Measurements from ENCODE around the gene DPF1. TPM values are rescaled to one million over a fixed set of nuclear protein-coding genes. Genes with fewer than 3 reads are reported as not detected.
A peak's percentile ranks its signal among the peaks of the same experiment; 100 is the strongest.

Gene DPF1
- total RNA-seq, 1 donor from 2014 or later: 6.0 TPM

DNA sequence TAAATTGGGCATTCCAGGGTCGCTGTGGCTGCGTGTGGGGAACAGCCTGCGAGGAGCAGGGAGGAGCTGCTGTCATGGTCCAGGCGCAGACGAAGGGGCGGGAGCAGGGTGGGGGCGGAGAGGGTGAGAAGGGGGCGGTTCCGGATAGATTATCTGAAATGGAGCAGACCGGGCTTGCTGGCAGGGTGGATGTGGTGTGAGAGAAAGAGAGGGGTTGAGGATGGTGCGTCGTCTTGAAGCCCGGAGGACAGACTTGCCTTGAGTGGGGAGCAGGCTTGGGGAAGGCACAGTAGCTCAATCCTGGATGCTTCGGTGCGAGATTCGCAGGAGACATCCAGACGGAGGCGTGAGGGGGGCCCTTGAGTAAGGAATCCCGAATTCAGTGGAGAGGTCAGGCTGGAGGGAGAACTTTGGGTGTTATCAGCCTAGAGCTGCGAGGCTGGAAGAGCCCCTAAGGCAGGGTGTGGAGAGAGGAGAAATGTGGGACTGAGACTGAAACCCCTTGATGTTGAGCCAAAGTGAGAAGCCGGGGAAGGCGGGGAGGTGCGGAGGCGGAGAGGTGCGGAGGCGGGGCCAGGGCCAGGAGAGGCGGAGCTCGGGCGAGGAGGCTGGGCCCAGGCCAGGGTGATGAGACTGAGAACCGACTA, 40.6 kb downstream of the DPF1 start:
- Mint-ChIP-seq H3K27ac (ENCODE audit: unreplicated experiment) (no peak overlapping the region), H3K9me3 (ENCODE audit: unreplicated experiment) (peaks cover 4% of the 10 kb centered on the region), H3K4me1 (ENCODE audit: unreplicated experiment) (peaks cover 4% of the 10 kb centered on the region), H3K36me3 (ENCODE audit: low read depth, unreplicated experiment) (peaks cover 21% of the 10 kb centered on the region), H3K4me3 (ENCODE audit: unreplicated experiment) (peak overlapping the region; percentile 81), H3K27me3 (ENCODE audit: unreplicated experiment) (peaks cover 3% of the 10 kb centered on the region)
- DNase-seq (ENCODE audit: low spot score): peak; percentile 46
- TF ChIP-seq CTCF (IDR thresholded peaks at IDR 0.05; ENCODE audit: unreplicated experiment): no peak

DNA sequence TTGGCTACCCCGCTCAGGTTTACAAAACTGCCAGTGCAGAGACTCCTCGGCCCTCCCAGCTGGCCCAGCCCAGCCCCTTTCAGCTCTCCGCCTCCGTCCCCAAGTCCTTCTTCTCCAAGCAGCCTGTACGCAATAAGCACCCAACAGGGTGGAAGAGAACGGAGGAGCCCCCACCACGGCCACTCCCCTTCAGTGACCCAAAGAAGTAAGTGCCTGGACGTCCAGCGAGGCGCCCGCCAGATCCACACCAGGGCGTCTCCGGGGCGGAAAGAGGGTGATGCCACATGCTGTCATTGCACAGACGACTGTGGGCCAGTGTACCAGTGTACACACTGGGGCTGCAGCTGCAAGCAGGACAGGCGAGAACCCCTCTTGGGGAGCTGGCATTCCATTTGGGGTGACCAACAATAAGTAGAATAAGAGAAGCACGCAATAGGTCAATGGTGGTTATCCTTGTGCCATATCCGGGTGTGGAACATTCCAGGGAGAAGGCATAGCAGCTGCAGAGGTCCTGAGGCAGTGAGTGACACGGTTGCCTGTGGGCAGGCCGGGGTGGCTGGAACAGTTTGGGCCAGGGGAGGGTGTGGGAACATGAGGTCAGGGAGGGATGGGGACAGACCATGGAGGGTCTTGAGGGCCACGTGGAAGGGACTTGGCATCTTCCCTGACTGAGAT, 41.3 kb downstream of the DPF1 start:
- no peak overlapping the region for H3K27ac Mint-ChIP-seq (ENCODE audit: unreplicated experiment)
- peaks cover 21% of the 10 kb centered on the region for H3K36me3 Mint-ChIP-seq (ENCODE audit: low read depth, unreplicated experiment)
- no peak for DNase-seq (ENCODE audit: low spot score)
- peak overlapping the region; percentile 47 for H3K4me3 Mint-ChIP-seq (ENCODE audit: unreplicated experiment)
- H3K27me3 Mint-ChIP-seq (ENCODE audit: unreplicated experiment): peaks cover 3% of the 10 kb centered on the region
- H3K4me1 Mint-ChIP-seq (ENCODE audit: unreplicated experiment): peaks cover 4% of the 10 kb centered on the region
- no peak for TF ChIP-seq CTCF (IDR thresholded peaks at IDR 0.05; ENCODE audit: unreplicated experiment)
- peaks cover 4% of the 10 kb centered on the region for H3K9me3 Mint-ChIP-seq (ENCODE audit: unreplicated experiment)

- peaks cover 17% of the 10 kb centered on the region for H3K36me3 Mint-ChIP-seq (ENCODE audit: low read depth, unreplicated experiment)
- no peak for DNase-seq (ENCODE audit: low spot score)
- no peak overlapping the region for H3K4me3 Mint-ChIP-seq (ENCODE audit: unreplicated experiment)
- TF ChIP-seq CTCF (IDR thresholded peaks at IDR 0.05; ENCODE audit: unreplicated experiment): no peak
- peaks cover 6% of the 10 kb centered on the region for H3K27me3 Mint-ChIP-seq (ENCODE audit: unreplicated experiment)
- peaks cover 4% of the 10 kb centered on the region for H3K9me3 Mint-ChIP-seq (ENCODE audit: unreplicated experiment)
- H3K27ac Mint-ChIP-seq (ENCODE audit: unreplicated experiment): no peak overlapping the region
- peaks cover 4% of the 10 kb centered on the region for H3K4me1 Mint-ChIP-seq (ENCODE audit: unreplicated experiment)
Measured at GRCh38 chr19:38180071-38180470, 44.0 kb downstream of the DPF1 start.

- DNase-seq (ENCODE audit: low spot score): no peak
- no peak for TF ChIP-seq CTCF (IDR thresholded peaks at IDR 0.05; ENCODE audit: unreplicated experiment)
- Mint-ChIP-seq H3K27me3 (ENCODE audit: unreplicated experiment) (peaks cover 17% of the 10 kb centered on the region), H3K4me1 (ENCODE audit: unreplicated experiment) (peaks cover 5% of the 10 kb centered on the region), H3K36me3 (ENCODE audit: low read depth, unreplicated experiment) (peaks cover 10% of the 10 kb centered on the region), H3K9me3 (ENCODE audit: unreplicated experiment) (no peaks in the 10 kb centered on the region), H3K27ac (ENCODE audit: unreplicated experiment) (no peak overlapping the region), H3K4me3 (ENCODE audit: unreplicated experiment) (no peak overlapping the region)
Measured at GRCh38 chr19:38175422-38175821, 48.6 kb downstream of the DPF1 start.

Measured in endothelial cell (in vitro differentiated cells).